ENCODE results near the gene PRSS22.

Gene PRSS22

DNA sequence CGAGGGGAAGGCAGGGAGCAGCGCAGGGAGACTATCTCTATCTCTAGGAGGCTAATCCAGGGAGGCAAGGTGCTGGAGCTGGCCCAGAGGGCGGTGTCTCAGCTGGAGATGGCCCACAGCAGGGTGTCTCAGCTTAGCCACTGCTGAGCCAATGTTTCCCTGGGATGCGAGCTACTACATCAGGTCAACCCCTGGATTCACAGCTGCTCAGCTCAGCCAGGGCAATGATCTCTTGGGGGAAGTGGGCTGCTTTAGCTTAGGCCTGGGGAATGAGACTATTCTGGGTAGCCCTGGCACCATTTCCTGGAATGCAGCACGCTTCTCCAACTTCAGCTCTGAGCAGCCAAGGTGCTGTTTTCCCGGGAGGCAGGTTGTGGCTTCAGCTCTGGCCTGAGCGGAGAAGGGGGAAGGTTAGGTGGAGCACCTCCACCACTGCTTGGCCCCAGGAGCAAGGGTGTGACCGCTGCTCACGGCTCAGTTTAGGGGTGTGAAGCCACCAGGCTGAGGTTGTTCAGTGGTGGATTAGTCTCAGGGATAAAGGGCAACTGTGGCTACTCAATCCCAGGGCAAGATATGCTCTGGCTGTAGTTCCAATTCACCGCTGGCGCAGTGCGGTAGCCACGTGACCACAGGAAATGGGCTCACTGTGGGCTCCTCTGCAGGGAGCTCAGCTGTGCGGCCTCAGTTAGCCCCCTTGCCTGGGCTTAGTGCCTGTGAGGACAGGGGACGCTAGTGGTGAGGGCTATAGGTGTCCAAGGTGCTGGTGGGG is 46.1 kb downstream of the PRSS22 start:
- DNase-seq: no peak

DNA sequence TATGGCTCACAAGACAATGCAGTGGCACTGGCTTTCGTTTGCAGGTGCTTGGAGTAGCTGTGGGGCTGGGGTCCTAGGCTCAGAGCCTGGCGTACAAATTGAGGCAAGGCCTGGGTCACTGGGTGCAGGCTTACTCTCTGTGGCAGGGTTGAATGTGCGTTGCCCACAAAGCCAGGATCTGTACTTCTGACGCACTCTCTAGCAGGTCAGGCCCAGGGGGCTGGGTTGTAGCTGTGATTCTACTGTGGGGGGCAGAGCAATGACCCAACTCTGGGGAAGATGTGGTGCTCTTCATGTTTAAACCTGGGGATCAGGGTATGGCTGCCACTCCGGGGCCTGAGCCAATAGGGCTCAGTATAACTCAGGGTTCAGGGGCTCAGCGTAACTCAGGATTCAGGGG is 47.3 kb downstream of the PRSS22 start:
- DNase-seq: no peak

DNA sequence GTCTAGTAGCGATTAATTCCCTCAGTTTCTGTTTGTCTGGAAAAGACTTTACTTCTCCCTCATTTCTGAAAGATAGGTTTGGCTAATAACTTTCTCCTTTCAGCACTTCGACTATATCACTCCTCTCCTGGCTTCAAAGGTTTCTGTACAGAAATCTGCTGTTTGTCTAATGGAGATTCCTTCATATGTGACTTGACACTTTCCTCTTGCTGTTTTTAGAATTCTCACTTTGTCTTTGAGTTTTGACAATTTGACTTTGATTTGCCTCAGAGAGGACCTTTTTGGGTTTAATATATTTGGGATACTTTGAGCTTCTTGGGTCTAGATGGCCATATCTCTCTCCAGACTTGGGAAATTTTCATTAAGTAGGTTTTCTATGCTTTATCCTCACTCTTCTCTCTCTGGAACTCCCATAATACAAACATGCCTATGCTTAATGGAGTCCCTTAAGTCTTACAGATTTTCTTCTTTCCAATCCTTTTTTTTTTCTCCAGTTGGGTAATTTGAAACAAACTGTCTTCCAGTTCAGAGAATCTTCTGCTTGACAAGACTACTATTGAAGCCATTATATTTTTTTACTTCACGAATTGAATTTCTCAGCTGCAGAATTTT is 48.7 kb downstream of the PRSS22 start:
- no peak for DNase-seq

DNA sequence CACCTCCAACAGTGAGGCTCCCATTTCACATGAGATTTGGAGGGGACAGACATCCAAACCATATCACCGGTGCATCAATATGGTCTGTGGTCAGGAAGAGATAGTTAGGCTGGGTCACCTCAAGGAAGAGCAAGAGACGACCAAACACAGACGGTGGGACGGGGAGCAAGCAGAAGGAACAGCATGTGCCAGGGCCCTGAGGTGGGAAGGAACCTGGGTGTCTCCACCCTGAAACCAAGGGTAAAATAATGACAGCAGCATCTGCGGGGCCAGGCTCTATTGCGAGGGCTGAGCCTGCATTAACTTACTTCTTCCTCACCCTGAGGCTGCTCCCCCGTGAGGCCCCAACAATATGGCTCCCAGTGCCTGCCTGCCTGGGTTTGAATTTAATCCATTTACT is 49.8 kb downstream of the PRSS22 start:
- DNase-seq: no peak

DNA sequence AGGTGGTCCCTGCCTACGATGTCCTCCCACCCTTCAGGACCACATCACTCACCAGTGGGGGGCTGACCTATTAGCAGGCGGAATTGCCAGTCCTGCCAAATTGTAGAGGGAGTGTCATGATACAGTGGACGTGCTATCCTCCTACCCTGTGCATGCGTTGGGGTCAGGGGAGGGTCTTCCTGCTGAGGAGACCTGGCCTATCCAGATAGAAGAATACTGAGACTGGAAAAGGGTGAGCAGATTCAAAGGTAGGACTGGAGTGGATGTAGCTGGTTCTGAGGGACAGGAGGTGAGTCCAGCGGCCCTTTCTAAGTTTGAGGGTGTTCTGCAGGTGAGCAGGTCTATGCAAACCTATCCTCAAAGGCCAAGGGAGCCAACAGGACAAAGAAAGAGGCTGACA is 51.7 kb downstream of the PRSS22 start:
- no peak for DNase-seq

DNA sequence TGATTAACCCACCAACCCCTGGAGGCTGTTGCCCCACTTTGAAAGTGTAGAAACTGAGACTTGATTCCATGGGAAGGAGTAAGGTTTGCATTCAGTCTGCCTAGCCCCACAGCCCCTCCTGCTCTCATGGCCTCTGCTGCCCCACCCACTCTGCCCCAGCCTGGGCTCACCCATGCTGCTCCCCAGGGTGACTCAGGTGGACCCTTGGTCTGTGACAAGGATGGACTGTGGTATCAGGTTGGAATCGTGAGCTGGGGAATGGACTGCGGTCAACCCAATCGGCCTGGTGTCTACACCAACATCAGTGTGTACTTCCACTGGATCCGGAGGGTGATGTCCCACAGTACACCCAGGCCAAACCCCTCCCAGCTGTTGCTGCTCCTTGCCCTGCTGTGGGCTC is 53.2 kb downstream of the PRSS22 start:
- no peak for DNase-seq

DNA sequence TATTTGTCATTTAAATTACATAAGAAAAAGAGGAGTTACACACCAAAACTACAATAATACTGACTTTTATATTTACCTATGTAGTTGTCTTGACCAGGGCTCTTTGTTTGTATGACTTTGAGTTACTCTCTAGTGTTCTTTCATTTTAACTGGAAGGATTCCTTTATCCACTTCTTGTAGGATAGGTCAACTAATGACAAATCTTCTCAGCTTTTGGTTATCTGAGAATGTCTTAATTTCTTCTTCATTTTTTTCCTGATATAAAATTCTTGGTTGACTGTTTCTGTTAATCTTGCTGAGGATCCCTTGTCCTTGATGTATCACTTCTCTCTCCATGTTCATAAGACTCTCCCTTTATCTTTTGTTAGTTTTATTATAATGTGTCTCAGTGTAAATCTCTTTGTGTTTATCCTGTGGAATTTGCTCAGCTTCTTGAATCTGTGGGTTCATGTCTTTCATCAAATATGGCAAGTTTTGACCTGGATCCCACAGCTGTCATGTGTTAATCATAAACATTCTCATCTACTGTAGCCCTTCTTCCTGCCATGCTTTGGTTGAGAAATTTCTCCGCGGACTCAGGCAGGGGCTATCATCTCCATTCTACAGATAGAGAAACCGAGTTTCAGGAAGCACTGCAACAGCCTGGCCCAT is 54.3 kb downstream of the PRSS22 start:
- DNase-seq: no peak
